ENCODE data around the gene KIF26B. TPM values are rescaled to one million over a fixed set of nuclear protein-coding genes. Genes with fewer than 3 reads are reported as not detected.

The KIF26B gene
- total and polyA plus RNA-seq, 10 of the 15 experiments (the other 5 are each of a cell fraction or from before 2014, with no cell fraction given), result 0.35 to 11.6 (median 2.2) TPM

- Histone ChIP-seq H3K27ac (ENCODE audit: control insufficient read depth, insufficient read depth) (no peak overlapping the region), H3K27me3 (replicated peaks in 1 of 2; ENCODE audit: control insufficient read depth in 2 of 2, insufficient read depth in 2 of 2, low read length in 1 of 2) (no peaks in the 10 kb centered on the region; a peak in 1 of 4 replicates), H3K9ac (ENCODE audit: control insufficient read depth, insufficient read depth, low read length) (no peak overlapping the region), H3K4me1 (ENCODE audit: control insufficient read depth, insufficient read depth, low read length) (no peaks in the 10 kb centered on the region), H3K79me2 (ENCODE audit: control insufficient read depth, insufficient read depth, low read length) (no peaks in the 10 kb centered on the region), H3K4me2 (ENCODE audit: control insufficient read depth, insufficient read depth) (no peak overlapping the region), H3K9me3 (replicated peaks; ENCODE audit: control insufficient read depth, insufficient read depth, low read length) (no peaks in the 10 kb centered on the region), H2AFZ (ENCODE audit: control insufficient read depth, low read depth, low read length) (no peak overlapping the region), H4K20me1 (ENCODE audit: control insufficient read depth, insufficient read depth) (no peaks in the 10 kb centered on the region), H3K36me3 (ENCODE audit: control insufficient read depth in 2 of 2, insufficient read depth in 2 of 2, low read length in 1 of 2) (no peaks in the 10 kb centered on the region), H3K4me3 (no peak overlapping the region)
- SMC1A ChIA-PET (ENCODE audit: uncharacterized antibody, unreplicated experiment), result interaction anchor here (0.7 to 1.3 kb wide), 4 partner anchors 14 to 487 kb away, joined by 3 to 4 read pairs (median 3); no protein-coding TSS in a partner anchor
- POLR2A ChIA-PET, result no interaction called here
- CTCF ChIA-PET, result interaction anchor here (0.9 kb wide), 1 partner anchor 372 kb away, joined by 3 read pairs; no protein-coding TSS in a partner anchor
- DNase-seq (ENCODE audit: low read depth, low spot score) (no peak), ATAC-seq (peak; percentile 56), FAIRE-seq (no peak)
- no TSS peak for BruUV-seq (replicated peaks)
- intact Hi-C loops (cut with micrococcal nuclease; ENCODE audit: unreplicated experiment) (loop anchor here (5.0 to 10.0 kb wide), 2 partner anchors 362 to 486 kb away; partner anchors contain the start of gene KIF26B), in situ Hi-C loops (cut with MboI) (no loop called here)
- WGBS (ENCODE audit: insufficient coverage, insufficient replicate concordance, low lambda C conversion rate, missing lambda C conversion rate), result 62% methylated on average over 12 of the region's 12 CpGs
- RAD21 ChIA-PET (ENCODE audit: unreplicated experiment), result interaction anchor here (0.7 kb wide), 1 partner anchor 286 kb away, joined by 3 read pairs; no protein-coding TSS in a partner anchor
- TF ChIP-seq RAD21 (IDR thresholded peaks at IDR 0.05; ENCODE audit: insufficient read depth, low read depth, low read length) (0 out of 2 replicates have a peak, but pooled peaks have one; percentile 17), CTCF (IDR thresholded peaks at IDR 0.05 in 2 of 3, conservative IDR thresholded peaks at IDR 0.05 in 1 of 3; ENCODE audit: control insufficient read depth in 2 of 3, extremely low read depth in 1 of 3, insufficient read depth in 1 of 3, low read depth in 3 of 3, low read length in 3 of 3) (peak in 2 of 3 experiments; percentile 8 to 27; a peak in 1 of 6 replicates), TCF3 (IDR thresholded peaks at IDR 0.05; ENCODE audit: borderline replicate concordance, insufficient read depth, low read depth, low read length) (no peak), POU2F2 (IDR thresholded peaks at IDR 0.05; ENCODE audit: borderline replicate concordance, low read depth, low read length) (no peak)
These were observed 361.5 kb downstream of the KIF26B start for GRCh38 chr1:245516284-245516759.

- ChIA-PET SMC1A (ENCODE audit: uncharacterized antibody, unreplicated experiment) (no interaction called here), POLR2A (no interaction called here), RAD21 (ENCODE audit: unreplicated experiment) (no interaction called here), CTCF (no interaction called here)
- Histone ChIP-seq H3K79me2 (ENCODE audit: control insufficient read depth, insufficient read depth, low read length) (no peaks in the 10 kb centered on the region), H2AFZ (ENCODE audit: control insufficient read depth, low read depth, low read length) (no peak overlapping the region), H3K27me3 (replicated peaks in 1 of 2; ENCODE audit: control insufficient read depth in 2 of 2, insufficient read depth in 2 of 2, low read length in 1 of 2) (no peaks in the 10 kb centered on the region), H3K27ac (ENCODE audit: control insufficient read depth, insufficient read depth) (no peak overlapping the region), H3K4me1 (ENCODE audit: control insufficient read depth, insufficient read depth, low read length) (no peaks in the 10 kb centered on the region), H3K4me3 (no peak overlapping the region), H3K9me3 (replicated peaks; ENCODE audit: control insufficient read depth, insufficient read depth, low read length) (no peaks in the 10 kb centered on the region), H3K9ac (ENCODE audit: control insufficient read depth, insufficient read depth, low read length) (no peak overlapping the region), H3K4me2 (ENCODE audit: control insufficient read depth, insufficient read depth) (no peak overlapping the region), H4K20me1 (ENCODE audit: control insufficient read depth, insufficient read depth) (no peaks in the 10 kb centered on the region), H3K36me3 (ENCODE audit: control insufficient read depth in 2 of 2, insufficient read depth in 2 of 2, low read length in 1 of 2) (no peaks in the 10 kb centered on the region)
- in situ Hi-C loops (cut with MboI) (no loop called here), intact Hi-C loops (cut with micrococcal nuclease; ENCODE audit: unreplicated experiment) (no loop called here)
- no TSS peak for BruUV-seq (replicated peaks)
- ATAC-seq (no peak), DNase-seq (ENCODE audit: low read depth, low spot score) (no peak), FAIRE-seq (no peak)
- 0% methylated on average over 1 of the region's 1 CpG for WGBS (ENCODE audit: insufficient coverage, insufficient replicate concordance, low lambda C conversion rate, missing lambda C conversion rate)
- TF ChIP-seq IKZF2 (IDR thresholded peaks at IDR 0.05), result no peak
- TF ChIP-seq RELB (IDR thresholded peaks at IDR 0.05; ENCODE audit: low read depth), result no peak
- TF ChIP-seq RELA (IDR thresholded peaks at IDR 0.05; ENCODE audit: borderline replicate concordance, partially characterized antibody), result no peak
- no peak for TF ChIP-seq HSF1 (IDR thresholded peaks at IDR 0.05; ENCODE audit: low read depth, low read length)
- no peak for TF ChIP-seq ZNF274 (IDR thresholded peaks at IDR 0.05; ENCODE audit: insufficient read depth, insufficient read length)
- TF ChIP-seq ZNF622 (IDR thresholded peaks at IDR 0.05), result no peak
- no peak for TF ChIP-seq GATAD2B (conservative IDR thresholded peaks at IDR 0.05; ENCODE audit: low read depth)
- no peak for TF ChIP-seq MTA3 (IDR thresholded peaks at IDR 0.05; ENCODE audit: borderline replicate concordance, low read length)
These were observed 365.8 kb downstream of the KIF26B start for GRCh38 chr1:245520611-245521010.
